Measurements from ENCODE around the gene KCNMB1. TPM values are rescaled to one million over a fixed set of nuclear protein-coding genes. Genes with fewer than 3 reads are reported as not detected.

KCNMB1 gene
- total and polyA plus RNA-seq, 2 donors (not counting 3 experiments of a cell fraction or from before 2014, with no cell fraction given): 0.15 to 0.29 TPM

DNA sequence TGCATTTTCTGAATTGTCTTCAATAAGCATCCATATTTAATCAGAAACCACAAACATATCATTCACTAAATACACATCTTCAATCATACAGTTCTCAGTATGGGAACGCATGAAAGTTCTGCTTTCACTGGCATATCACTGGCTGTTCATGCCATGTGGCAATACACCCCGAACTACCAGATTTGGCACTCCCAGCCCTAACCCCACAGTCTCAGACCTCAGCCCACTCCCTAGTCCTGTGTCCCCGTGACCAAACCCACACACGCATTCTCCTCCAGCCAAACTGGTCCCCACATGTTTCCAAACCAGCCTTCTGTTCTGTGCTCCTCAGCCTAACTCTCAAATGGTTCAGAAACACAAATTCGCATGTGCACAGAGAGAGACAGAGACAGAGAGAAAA lies 20.6 kb downstream of the KCNMB1 start:
- Histone ChIP-seq H3K27ac (ENCODE audit: insufficient read depth, low read depth, low read length) (no peak overlapping the region), H3K9ac (replicated peaks; ENCODE audit: extremely low read depth, insufficient read depth, low read length) (no peak overlapping the region), H3K4me2 (ENCODE audit: insufficient read depth, low read length) (no peak overlapping the region), H3K36me3 (ENCODE audit: control insufficient read depth in 2 of 2, extremely low read depth in 1 of 2, insufficient read depth in 2 of 2, low read length in 2 of 2) (no peaks in the 10 kb centered on the region), H2AFZ (ENCODE audit: low read depth, low read length) (no peak overlapping the region), H3K27me3 (ENCODE audit: control insufficient read depth in 2 of 2, insufficient read depth in 2 of 2, low read length in 2 of 2) (peaks cover 2 to 3% of the 10 kb centered on the region in 2 experiments), H3K79me2 (ENCODE audit: control insufficient read depth, insufficient read depth, low read length) (no peaks in the 10 kb centered on the region), H3K9me1 (replicated peaks; ENCODE audit: control insufficient read depth, extremely low read depth, insufficient read depth, low read length) (no peaks in the 10 kb centered on the region), H3K4me3 (replicated peaks in 1 of 3; ENCODE audit: insufficient read depth in 1 of 3, low read depth in 1 of 3, low read length in 3 of 3) (no peak overlapping the region), H3K4me1 (ENCODE audit: control insufficient read depth, extremely low read depth, insufficient read depth, low read length) (no peaks in the 10 kb centered on the region), H4K20me1 (replicated peaks; ENCODE audit: control insufficient read depth, extremely low read depth, insufficient read depth, low read length) (no peaks in the 10 kb centered on the region), H3K9me3 (replicated peaks; ENCODE audit: control insufficient read depth, insufficient read depth, low read length) (no peaks in the 10 kb centered on the region)
- DNase-seq (ENCODE audit: low read depth, low spot score) (no peak), FAIRE-seq (no peak)
- POLR2A ChIA-PET: no interaction called here
- CTCF ChIA-PET: interaction anchor here (0.9 to 1.2 kb wide), 2 partner anchors 103 to 142 kb away, joined by 3 read pairs; no protein-coding TSS in a partner anchor
- dilution Hi-C loops (cut with MboI; ENCODE audit: extremely low pct_ligation_motif_present, low sequenced_read_pairs): no loop called here
- intact Hi-C loops (cut with micrococcal nuclease): no loop called here
- BruUV-seq (replicated peaks): no TSS peak
- TF ChIP-seq, protein P1, sequence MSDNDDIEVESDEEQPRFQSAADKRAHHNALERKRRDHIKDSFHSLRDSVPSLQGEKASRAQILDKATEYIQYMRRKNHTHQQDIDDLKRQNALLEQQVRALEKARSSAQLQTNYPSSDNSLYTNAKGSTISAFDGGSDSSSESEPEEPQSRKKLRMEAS (IDR thresholded peaks at IDR 0.05; ENCODE audit: insufficient read depth, insufficient read length): no peak

DNA sequence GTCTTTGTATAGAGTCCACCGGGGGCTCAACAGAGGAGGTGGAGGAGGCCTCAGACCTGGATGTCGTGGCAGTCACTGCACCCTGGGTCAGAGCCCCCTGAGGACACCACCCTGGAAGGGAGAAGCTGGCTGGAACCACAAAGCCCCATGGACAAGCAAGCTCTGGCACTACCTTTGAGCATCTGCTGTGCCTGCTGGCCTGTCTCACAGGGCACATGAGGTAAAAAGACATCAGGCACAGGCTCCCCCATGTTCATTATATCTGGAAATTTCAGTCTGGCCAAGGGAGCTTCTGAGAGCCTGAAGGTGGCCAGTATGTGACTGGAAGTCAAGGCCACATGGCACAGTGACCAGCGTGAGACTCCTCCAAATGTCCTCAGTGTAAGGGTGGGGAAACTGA lies 22.9 kb downstream of the KCNMB1 start:
- Histone ChIP-seq H3K9ac (replicated peaks; ENCODE audit: extremely low read depth, insufficient read depth, low read length) (no peak overlapping the region), H4K20me1 (replicated peaks; ENCODE audit: control insufficient read depth, extremely low read depth, insufficient read depth, low read length) (no peaks in the 10 kb centered on the region), H3K4me1 (ENCODE audit: control insufficient read depth, extremely low read depth, insufficient read depth, low read length) (no peaks in the 10 kb centered on the region), H3K9me1 (replicated peaks; ENCODE audit: control insufficient read depth, extremely low read depth, insufficient read depth, low read length) (no peaks in the 10 kb centered on the region), H3K27ac (ENCODE audit: insufficient read depth, low read depth, low read length) (no peak overlapping the region), H2AFZ (ENCODE audit: low read depth, low read length) (no peak overlapping the region), H3K27me3 (ENCODE audit: control insufficient read depth in 2 of 2, insufficient read depth in 2 of 2, low read length in 2 of 2) (peaks cover 0 to 3% of the 10 kb centered on the region in 2 experiments), H3K79me2 (ENCODE audit: control insufficient read depth, insufficient read depth, low read length) (no peaks in the 10 kb centered on the region), H3K9me3 (replicated peaks; ENCODE audit: control insufficient read depth, insufficient read depth, low read length) (no peaks in the 10 kb centered on the region), H3K4me3 (replicated peaks in 1 of 3; ENCODE audit: insufficient read depth in 1 of 3, low read depth in 1 of 3, low read length in 3 of 3) (no peak overlapping the region), H3K36me3 (ENCODE audit: control insufficient read depth in 2 of 2, extremely low read depth in 1 of 2, insufficient read depth in 2 of 2, low read length in 2 of 2) (no peaks in the 10 kb centered on the region), H3K4me2 (ENCODE audit: insufficient read depth, low read length) (no peak overlapping the region)
- POLR2A ChIA-PET: no interaction called here
- TF ChIP-seq JUN (IDR thresholded peaks at IDR 0.05; ENCODE audit: borderline replicate concordance, insufficient read depth, insufficient read length, low read depth) (no peak), POLR2A (IDR thresholded peaks at IDR 0.05; ENCODE audit: low read depth, low read length) (no peak), GATA2 (IDR thresholded peaks at IDR 0.05; ENCODE audit: insufficient read depth, insufficient read length, low read depth, low read length) (no peak), FOS (IDR thresholded peaks at IDR 0.05; ENCODE audit: borderline replicate concordance, insufficient read depth, low read length) (no peak), EZH2 (IDR thresholded peaks at IDR 0.05; ENCODE audit: borderline replicate concordance, low read depth, low read length, severe bottlenecking) (no peak)
- dilution Hi-C loops (cut with MboI; ENCODE audit: extremely low pct_ligation_motif_present, low sequenced_read_pairs): no loop called here
- BruUV-seq (replicated peaks): no TSS peak
- intact Hi-C loops (cut with micrococcal nuclease): no loop called here
- DNase-seq (ENCODE audit: low read depth, low spot score) (no peak), FAIRE-seq (no peak)
- CTCF ChIA-PET: no interaction called here

Data from endothelial cell of umbilical vein (primary cell).